Panc1 (cell line): ENCODE results near the gene CPT1B. TPM values are rescaled to one million over a fixed set of nuclear protein-coding genes. Genes with fewer than 3 reads are reported as not detected.

Experiments
- ATAC-seq: fragments of 200-7000 bp; cut with Tn5 transposase; 2 replicates; pipeline ENCODE4 v1.9.1; 2020; ENCODE audit warnings: mild to moderate bottlenecking, moderate library complexity
- BruUV-seq: library from RNA; stranded (reverse); fragments of 400-500 nt; replicated peaks from 2 replicates; lab custom pipeline; 2021; lab: Mats Ljungman, UMichigan
- CTCF ChIA-PET: fragments of 300-600 bp; sonication (Branson Sonifier 250); formaldehyde crosslinking; loops from one replicate; lab custom pipeline; 2022; ENCODE audit warnings: antibody characterized with exemption; lab: Charles Lee
- POLR2A ChIA-PET: fragments of 300-600 bp; sonication (Branson Sonifier 250); formaldehyde crosslinking; loops from one replicate; lab custom pipeline; 2022; ENCODE audit warnings: antibody characterized with exemption; lab: Charles Lee
- DNase-seq: peaks from one replicate; pipeline ENCODE4 v3.0.0-alpha.2; 2010; ENCODE audit warnings: low read depth, low spot score
- H3K27ac ChIP-seq: 2 replicates; pipeline ENCODE4 v1.5.1; 2011; ENCODE audit warnings: mild to moderate bottlenecking, low read length, inconsistent platforms
- H3K27me3 ChIP-seq: fragments of 200-500 bp; sonication (Bioruptor generic); 2 replicates; pipeline ENCODE4 v1.6.0; 2014; ENCODE audit warnings: low read length, inconsistent platforms; ENCODE audit not compliant: control insufficient read depth, insufficient read depth
- H3K36me3 ChIP-seq: fragments of 200-500 bp; sonication (Bioruptor generic); 2 replicates; pipeline ENCODE4 v1.5.1; 2014; ENCODE audit warnings: inconsistent platforms, mild to moderate bottlenecking, low read length, moderate library complexity; ENCODE audit not compliant: control insufficient read depth, insufficient read depth
- H3K4me1 ChIP-seq: 2 replicates; pipeline ENCODE4 v1.5.1; 2011; ENCODE audit warnings: inconsistent platforms, mild to moderate bottlenecking, low read length, moderate library complexity; ENCODE audit not compliant: control insufficient read depth, insufficient read depth
- H3K4me3 ChIP-seq, 2 experiments: 2 replicates each; pipeline ENCODE4 v1.5.1; 2011 to 2012; ENCODE audit warnings: low read depth in 2 of 2, low read length in 2 of 2, mild to moderate bottlenecking in 2 of 2, inconsistent platforms in 1 of 2, moderate library complexity in 1 of 2
- H3K9me3 ChIP-seq: fragments of 200-500 bp; sonication (Bioruptor generic); 2 replicates; pipeline ENCODE4 v1.5.1; 2014; ENCODE audit warnings: low read depth, mild to moderate bottlenecking, inconsistent platforms, low read length, moderate library complexity; ENCODE audit not compliant: control insufficient read depth, insufficient read depth
- CTCF ChIP-seq: fragments of 450-650 bp; IDR thresholded peaks from 2 replicates; pipeline ENCODE4 v1.5.1; 2017; ENCODE audit warnings: mild to moderate bottlenecking
- POLR2AphosphoS5 ChIP-seq: IDR thresholded peaks from 2 replicates; pipeline ENCODE4 v1.6.1; 2012; ENCODE audit warnings: mild to moderate bottlenecking, low read depth, low read length, moderate library complexity
- REST ChIP-seq, 2 experiments: IDR thresholded peaks; 2 replicates each; pipeline ENCODE4 v1.6.1; 2011 to 2012; ENCODE audit warnings: low read depth in 2 of 2, control low read depth in 1 of 2, low read length in 1 of 2, mild to moderate bottlenecking in 1 of 2, moderate library complexity in 1 of 2; ENCODE audit not compliant: insufficient read depth in 1 of 2
- SIN3A ChIP-seq: IDR thresholded peaks from 2 replicates; pipeline ENCODE4 v1.6.1; 2012; ENCODE audit warnings: low read depth, mild to moderate bottlenecking, low read length, moderate library complexity, borderline replicate concordance; ENCODE audit not compliant: insufficient read depth
- in situ Hi-C: cut with HindIII; loops from 2 replicates; pipeline ENCODE4 v1.10.0; 2016; ENCODE audit warnings: low sequenced_read_pairs, low pct_unique_long_range_greater_than_20kb
- intact Hi-C: fragments of 100-400 bp; cut with micrococcal nuclease; formaldehyde crosslinking; loops from one replicate; pipeline ENCODE4 v1.10.0; 2022; ENCODE audit not compliant: unreplicated experiment
- total RNA-seq: library from RNA; stranded (reverse); gene quantifications from one replicate; pipeline ENCODE4 v1.2.1, GENCODE V29; 2021; ENCODE audit not compliant: unreplicated experiment

The CPT1B gene
- total RNA-seq, 1 experiment from 2014 or later = 18.4 TPM

GRCh38 chr22:50545522-50546325 lies 32.5 kb downstream of the CPT1B start, which contains the start of gene KLHDC7B:
Gene KLHDC7B (plus strand): TSS chr22:50545899. CDS start chr22:50546244, 345 bp downstream.
- H3K36me3 ChIP-seq = no peaks in the 10 kb centered on the region
- no peaks in the 10 kb centered on the region for H3K27me3 ChIP-seq
- CTCF ChIA-PET = no interaction called here
- POLR2A ChIA-PET = interaction anchor here (0.6 kb wide), 1 partner anchor 12 kb away, joined by 5 read pairs; no protein-coding TSS in a partner anchor
- no peak for DNase-seq
- ATAC-seq = 0 out of 2 replicates have a peak, but pooled peaks have one; percentile 31
- peak within 1 kb of the TSS; percentile 68; the same call in 1 of the 2 replicates for H3K27ac ChIP-seq
- in situ Hi-C loops (no loop called here), intact Hi-C loops (no loop called here)
- peaks cover 14% of the 10 kb centered on the region for H3K4me1 ChIP-seq
- no peak within 1 kb of the TSS for H3K4me3 ChIP-seq
- no TSS peak for BruUV-seq
- no peaks in the 10 kb centered on the region for H3K9me3 ChIP-seq
- TF ChIP-seq CTCF (no peak), POLR2AphosphoS5 (no peak), SIN3A (no peak), REST (IDR thresholded peaks at IDR 0.05; ENCODE audit: insufficient read depth in 1 of 2, low read depth in 2 of 2, low read length in 1 of 2) (no peak)

- intact Hi-C loops = no loop called here
- peaks cover 14% of the 10 kb centered on the region for H3K4me1 ChIP-seq
- H3K36me3 ChIP-seq = no peaks in the 10 kb centered on the region
- TF ChIP-seq REST (IDR thresholded peaks at IDR 0.05; ENCODE audit: insufficient read depth in 1 of 2, low read depth in 2 of 2, low read length in 1 of 2) (no peak), CTCF (no peak), SIN3A (no peak)
- BruUV-seq = no TSS peak
- H3K27ac ChIP-seq = peak overlapping the region; percentile 68; the same call in 1 of the 2 replicates
- ChIA-PET POLR2A (no interaction called here), CTCF (no interaction called here)
- H3K4me3 ChIP-seq = no peak overlapping the region
- no peaks in the 10 kb centered on the region for H3K9me3 ChIP-seq
- DNase-seq = no peak
- peak; percentile 63 for ATAC-seq
- H3K27me3 ChIP-seq = no peaks in the 10 kb centered on the region
- in situ Hi-C loops = no loop called here
These were observed 33.4 kb downstream of the CPT1B start for GRCh38 chr22:50544746-50545253.
